Activated CD4-positive, alpha-beta T cell treated with anti-CD3 and anti-CD28 coated beads, Interleukin-2, amount 10 ng/mL, durations not matched to agents 24 days and 14 days (primary cell): ENCODE measurements around the gene DEAF1. TPM values are rescaled to one million over a fixed set of nuclear protein-coding genes. Genes with fewer than 3 reads are reported as not detected.

Source experiments
- DNase-seq: peaks from one replicate; pipeline ENCODE4 v3.0.0; 2022
- H3K27ac Mint-ChIP-seq: one replicate; pipeline ENCODE4 v1.8.0; 2022; ENCODE audit warnings: mild to moderate bottlenecking, mixed read lengths
- H3K27me3 Mint-ChIP-seq: one replicate; pipeline ENCODE4 v1.8.0; 2022; ENCODE audit warnings: mixed read lengths
- H3K36me3 Mint-ChIP-seq: one replicate; pipeline ENCODE4 v1.8.0; 2022; ENCODE audit warnings: low read depth, mild to moderate bottlenecking, mixed read lengths
- H3K4me1 Mint-ChIP-seq: one replicate; pipeline ENCODE4 v1.8.0; 2021; ENCODE audit warnings: mixed read lengths
- H3K4me3 Mint-ChIP-seq: one replicate; pipeline ENCODE4 v1.8.0; 2022; ENCODE audit warnings: mild to moderate bottlenecking, moderate library complexity, mixed read lengths
- H3K9me3 Mint-ChIP-seq: one replicate; pipeline ENCODE4 v1.8.0; 2021; ENCODE audit warnings: mixed read lengths
- intact Hi-C: fragments of 100-400 bp; cut with micrococcal nuclease; formaldehyde crosslinking; loops from one replicate; pipeline ENCODE4 v1.15.1; 2023
- total RNA-seq: library from RNA; stranded (reverse); gene quantifications from 2 replicates; pipeline ENCODE4 v1.2.3, GENCODE V29; 2022

DEAF1 gene
- total RNA-seq, 1 donor from 2014 or later = 66.3 TPM

GRCh38 chr11:719214-720016 is 24.4 kb upstream of the DEAF1 start:
- no peak for DNase-seq
- Mint-ChIP-seq H3K27ac (no peak overlapping the region), H3K4me1 (peaks cover 7% of the 10 kb centered on the region), H3K36me3 (no peaks in the 10 kb centered on the region), H3K27me3 (peaks cover 24% of the 10 kb centered on the region), H3K4me3 (peak overlapping the region; percentile 51), H3K9me3 (no peaks in the 10 kb centered on the region)
- intact Hi-C loops = loop anchor here (5.0 kb wide), 1 partner anchor 142 kb away; the partner anchor contains the start of gene PHRF1

- Mint-ChIP-seq H3K36me3 (no peaks in the 10 kb centered on the region), H3K4me3 (no peak overlapping the region), H3K27ac (no peak overlapping the region), H3K4me1 (peaks cover 2% of the 10 kb centered on the region), H3K27me3 (peaks cover 22% of the 10 kb centered on the region), H3K9me3 (no peaks in the 10 kb centered on the region)
- intact Hi-C loops = no loop called here
- DNase-seq = no peak
These were observed 19.4 kb upstream of the DEAF1 start for GRCh38 chr11:714436-714835.

- DNase-seq = no peak
- Mint-ChIP-seq H3K4me1 (peaks cover 4% of the 10 kb centered on the region), H3K27me3 (peaks cover 23% of the 10 kb centered on the region), H3K9me3 (no peaks in the 10 kb centered on the region), H3K4me3 (no peak overlapping the region), H3K27ac (no peak overlapping the region), H3K36me3 (no peaks in the 10 kb centered on the region)
- intact Hi-C loops = no loop called here
These were observed 14.3 kb upstream of the DEAF1 start for GRCh38 chr11:709109-709997.

GRCh38 chr11:708511-708910 is 13.5 kb upstream of the DEAF1 start:
- Mint-ChIP-seq H3K27me3 (peaks cover 22% of the 10 kb centered on the region), H3K36me3 (no peaks in the 10 kb centered on the region)

DNA sequence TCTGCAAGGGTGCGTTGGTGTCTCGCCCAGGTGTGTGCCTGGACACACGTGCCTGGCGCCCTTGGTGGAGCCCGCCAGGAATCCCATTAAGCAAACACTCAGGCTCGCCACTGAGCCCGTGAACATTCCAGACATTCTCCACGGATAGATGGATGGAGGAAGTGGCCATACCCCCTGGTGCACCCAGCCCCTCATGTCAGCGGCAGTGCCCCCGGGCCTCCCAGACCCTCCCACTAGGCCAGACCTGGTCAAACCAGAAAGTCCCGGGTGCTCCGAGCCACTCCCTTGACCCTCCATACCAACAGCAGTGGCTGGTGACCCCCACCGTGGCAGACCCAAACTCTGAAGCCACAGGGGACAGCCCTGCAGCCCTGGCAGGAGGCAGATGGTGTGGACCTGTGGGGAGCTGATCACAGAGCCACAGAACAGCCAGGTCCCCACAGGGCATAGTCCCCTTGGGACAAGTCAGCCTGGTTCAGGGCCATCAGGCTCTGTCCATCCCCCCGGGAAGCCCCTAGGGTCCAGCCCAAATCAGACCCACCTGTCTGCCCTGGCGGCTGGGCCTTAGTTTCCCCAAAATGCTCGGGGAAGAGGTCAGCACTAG is 12.9 kb upstream of the DEAF1 start:
- DNase-seq = no peak
- intact Hi-C loops = no loop called here
- Mint-ChIP-seq H3K4me3 (no peak overlapping the region), H3K27me3 (peaks cover 22% of the 10 kb centered on the region), H3K27ac (no peak overlapping the region), H3K9me3 (no peaks in the 10 kb centered on the region), H3K36me3 (no peaks in the 10 kb centered on the region), H3K4me1 (peaks cover 4% of the 10 kb centered on the region)

More at GRCh38 chr11:708511-708910, 13.5 kb upstream of the DEAF1 start:
- H3K4me1 Mint-ChIP-seq = peaks cover 4% of the 10 kb centered on the region
- no peak overlapping the region for H3K4me3 Mint-ChIP-seq
- H3K9me3 Mint-ChIP-seq = no peaks in the 10 kb centered on the region
- no peak overlapping the region for H3K27ac Mint-ChIP-seq
- DNase-seq = no peak
- intact Hi-C loops = no loop called here

GRCh38 chr11:706957-707816 is 12.2 kb upstream of the DEAF1 start:
- no peak for DNase-seq
- H3K4me3 Mint-ChIP-seq = no peak overlapping the region
- peaks cover 22% of the 10 kb centered on the region for H3K27me3 Mint-ChIP-seq
- H3K36me3 Mint-ChIP-seq = no peaks in the 10 kb centered on the region
- peaks cover 4% of the 10 kb centered on the region for H3K4me1 Mint-ChIP-seq
- H3K27ac Mint-ChIP-seq = peak overlapping the region; percentile 20
- intact Hi-C loops = no loop called here
- no peaks in the 10 kb centered on the region for H3K9me3 Mint-ChIP-seq

DNA sequence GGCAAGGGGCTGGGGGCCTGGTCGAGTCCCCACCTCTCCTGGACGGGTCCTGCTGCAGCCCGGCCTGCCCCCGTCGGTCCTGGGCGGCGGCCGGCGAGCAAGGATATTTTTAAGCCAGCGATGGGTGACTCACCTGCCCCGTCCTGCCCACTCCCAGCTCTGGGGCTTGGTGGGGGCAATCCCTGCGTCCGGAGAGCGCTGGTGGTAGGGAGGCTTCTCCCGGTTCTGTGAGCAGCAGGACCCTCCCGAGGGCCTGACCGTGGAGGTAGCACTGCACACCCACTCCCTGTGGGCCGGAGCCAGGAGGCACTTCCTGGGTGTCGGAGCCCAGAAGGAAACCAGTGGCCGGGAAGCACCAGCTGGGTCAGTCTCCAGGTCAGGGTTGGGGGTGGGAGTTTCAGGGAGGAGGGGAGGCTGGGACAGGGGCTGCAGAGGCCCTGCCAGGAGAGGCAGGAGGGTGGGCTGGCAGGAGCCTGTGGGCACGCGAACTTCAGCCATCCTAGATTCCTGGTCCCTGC is 11.5 kb upstream of the DEAF1 start:
- no peak for DNase-seq
- intact Hi-C loops = no loop called here
- H3K4me1 Mint-ChIP-seq = peaks cover 4% of the 10 kb centered on the region
- no peak overlapping the region for H3K27ac Mint-ChIP-seq
- H3K9me3 Mint-ChIP-seq = no peaks in the 10 kb centered on the region
- H3K4me3 Mint-ChIP-seq = no peak overlapping the region
- no peaks in the 10 kb centered on the region for H3K36me3 Mint-ChIP-seq
- peaks cover 21% of the 10 kb centered on the region for H3K27me3 Mint-ChIP-seq

DNA sequence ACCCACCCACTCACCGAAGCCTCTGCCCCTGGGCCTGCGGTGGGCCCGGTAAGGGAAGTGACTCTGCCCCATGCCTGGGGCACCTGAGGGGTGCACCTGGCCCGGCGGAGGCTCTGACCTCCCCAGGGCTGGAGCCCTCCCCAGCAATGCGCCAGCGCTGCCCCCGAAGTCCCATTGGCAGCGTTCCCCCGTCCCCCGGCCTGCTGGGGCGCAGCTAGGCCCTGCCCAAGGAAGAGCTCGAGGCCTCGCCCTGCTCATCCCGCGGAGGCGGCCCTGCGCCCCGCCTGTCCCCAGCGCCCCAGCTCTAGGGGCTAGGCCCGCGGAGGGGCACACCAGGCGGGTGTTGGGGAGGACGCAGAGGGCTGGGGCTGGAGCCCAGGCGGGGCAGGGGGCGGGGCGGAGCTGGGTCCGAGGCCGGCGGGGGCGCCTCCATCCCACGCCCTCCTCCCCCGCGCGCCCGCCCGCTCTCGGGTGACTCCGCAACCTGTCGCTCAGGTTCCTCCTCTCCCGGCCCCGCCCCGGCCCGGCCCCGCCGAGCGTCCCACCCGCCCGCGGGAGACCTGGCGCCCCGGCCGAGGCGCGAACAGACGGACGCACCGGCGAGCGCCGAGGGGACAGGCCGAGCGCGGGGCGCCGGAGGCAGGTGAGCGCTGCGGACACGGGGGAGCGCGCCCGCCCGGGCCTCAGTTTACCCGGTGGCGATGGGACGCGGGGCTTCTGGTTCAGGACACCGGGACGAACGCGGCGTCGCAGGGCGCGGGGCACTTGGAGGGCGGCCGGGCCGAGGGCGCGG is 10.8 kb upstream of the DEAF1 start, which contains the start of gene EPS8L2:
EPS8L2 (plus strand) TSS at position 586 of the 793 bp plus-strand sequence. CDS start 3,177 bp downstream, outside the sequence.
- no peaks in the 10 kb centered on the region for H3K9me3 Mint-ChIP-seq
- peak within 1 kb of the TSS; percentile 32 for H3K4me3 Mint-ChIP-seq
- peaks cover 2% of the 10 kb centered on the region for H3K4me1 Mint-ChIP-seq
- H3K27ac Mint-ChIP-seq = no peak within 1 kb of the TSS
- intact Hi-C loops = no loop called here
- DNase-seq = no peak
- H3K36me3 Mint-ChIP-seq = no peaks in the 10 kb centered on the region
- H3K27me3 Mint-ChIP-seq = peaks cover 17% of the 10 kb centered on the region

DNA sequence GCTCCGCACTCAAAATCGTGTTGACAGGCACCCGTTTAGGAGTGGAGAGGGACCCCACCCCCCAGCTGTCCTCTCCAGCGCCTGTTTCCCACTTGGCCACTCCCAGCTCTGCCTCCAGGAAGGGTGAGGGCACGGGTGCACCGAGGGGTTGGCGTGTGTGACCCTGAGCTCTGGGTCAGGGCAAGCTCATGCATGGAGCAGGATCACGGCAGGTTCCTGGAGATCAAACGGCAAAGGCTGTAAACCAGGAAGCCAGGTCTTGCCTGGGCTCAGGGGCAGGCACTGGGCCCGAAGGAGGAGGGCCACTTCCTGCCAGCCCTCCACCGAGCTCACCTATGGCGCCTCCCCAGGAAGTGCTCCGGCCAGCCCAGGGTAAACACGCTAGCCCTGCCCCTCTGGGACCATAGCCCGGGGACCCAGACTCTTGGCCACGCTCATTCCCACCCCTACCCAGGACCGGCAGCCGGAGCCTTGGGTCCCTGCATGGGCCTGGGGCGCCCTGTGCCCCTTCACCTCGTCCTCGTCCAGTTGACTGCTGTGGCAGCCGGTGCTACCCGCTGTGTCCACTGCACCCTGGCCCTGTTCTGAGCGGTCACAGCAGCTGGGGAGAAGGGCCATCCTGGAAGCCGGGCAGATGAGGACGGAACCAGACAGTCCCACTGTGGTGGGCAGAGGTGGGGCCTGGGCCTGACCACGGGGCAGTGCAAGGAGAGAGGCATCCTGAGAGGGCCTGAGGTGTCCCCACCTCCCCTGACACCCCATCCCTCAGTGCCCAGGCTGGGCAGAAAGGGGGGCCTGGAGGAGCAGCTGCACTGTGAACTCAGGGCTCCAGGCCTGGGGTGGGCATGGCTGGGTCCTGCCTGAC is 10.0 kb upstream of the DEAF1 start:
- no peak for DNase-seq
- Mint-ChIP-seq H3K4me3 (peak overlapping the region; percentile 32), H3K4me1 (peaks cover 2% of the 10 kb centered on the region), H3K27me3 (peaks cover 13% of the 10 kb centered on the region), H3K36me3 (peaks cover 3% of the 10 kb centered on the region), H3K27ac (no peak overlapping the region), H3K9me3 (no peaks in the 10 kb centered on the region)
- intact Hi-C loops = no loop called here

DNA sequence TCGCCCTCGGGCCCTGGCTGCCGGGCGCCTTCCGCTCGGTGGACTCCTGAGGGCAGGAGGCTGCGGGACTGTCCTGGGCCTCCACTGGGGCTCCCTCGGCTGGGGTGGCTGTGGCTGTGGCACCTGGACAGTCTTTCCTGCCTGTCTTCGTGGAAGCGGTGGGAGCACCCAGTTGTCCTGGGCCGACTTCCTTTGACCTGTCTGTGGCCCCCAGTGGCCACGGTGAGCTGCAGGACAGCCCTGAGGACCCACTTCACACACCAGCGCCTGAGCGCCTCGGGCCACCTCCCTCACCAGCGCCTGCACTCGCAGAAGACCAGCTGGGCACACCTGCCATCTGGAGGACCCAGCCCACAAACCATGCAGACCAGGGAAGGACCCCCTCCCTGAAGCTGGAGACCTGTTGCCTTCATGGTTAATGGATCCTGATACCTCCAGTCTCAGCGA is 9.2 kb upstream of the DEAF1 start:
- H3K4me1 Mint-ChIP-seq = peaks cover 2% of the 10 kb centered on the region
- peaks cover 13% of the 10 kb centered on the region for H3K27me3 Mint-ChIP-seq
- peaks cover 3% of the 10 kb centered on the region for H3K36me3 Mint-ChIP-seq
- no peak overlapping the region for H3K4me3 Mint-ChIP-seq
- H3K9me3 Mint-ChIP-seq = no peaks in the 10 kb centered on the region
- H3K27ac Mint-ChIP-seq = no peak overlapping the region
- DNase-seq = no peak
- intact Hi-C loops = no loop called here

- peaks cover 13% of the 10 kb centered on the region for H3K27me3 Mint-ChIP-seq
- H3K36me3 Mint-ChIP-seq = peaks cover 3% of the 10 kb centered on the region
- H3K9me3 Mint-ChIP-seq = no peaks in the 10 kb centered on the region
- H3K4me1 Mint-ChIP-seq = peaks cover 2% of the 10 kb centered on the region
- no peak for DNase-seq
- intact Hi-C loops = no loop called here
- no peak overlapping the region for H3K4me3 Mint-ChIP-seq
- no peak overlapping the region for H3K27ac Mint-ChIP-seq
These were observed 8.5 kb upstream of the DEAF1 start for GRCh38 chr11:703506-703905.
